Astrocyte of the cerebellum (primary cell): ENCODE results near the gene STX5.

Source experiments
- DNase-seq: peaks from one replicate; pipeline ENCODE4 v3.0.0-alpha.2; 2011; ENCODE audit warnings: low read depth
- H3K4me3 ChIP-seq: 2 replicates; pipeline ENCODE4 v1.5.1; 2011; ENCODE audit warnings: mild to moderate bottlenecking, low read depth, low read length, moderate library complexity
- in situ Hi-C: cut with HindIII; loops from 2 replicates; pipeline ENCODE4 v1.10.0; 2017; ENCODE audit warnings: low sequenced_read_pairs
- TF ChIP-seq, protein P1 (sequence below): IDR thresholded peaks from 2 replicates; pipeline ENCODE4 v1.5.1; 2012; ENCODE audit warnings: low read length, low read depth, moderate library complexity, mild to moderate bottlenecking; ENCODE audit errors: missing control alignments

STX5 gene

DNA sequence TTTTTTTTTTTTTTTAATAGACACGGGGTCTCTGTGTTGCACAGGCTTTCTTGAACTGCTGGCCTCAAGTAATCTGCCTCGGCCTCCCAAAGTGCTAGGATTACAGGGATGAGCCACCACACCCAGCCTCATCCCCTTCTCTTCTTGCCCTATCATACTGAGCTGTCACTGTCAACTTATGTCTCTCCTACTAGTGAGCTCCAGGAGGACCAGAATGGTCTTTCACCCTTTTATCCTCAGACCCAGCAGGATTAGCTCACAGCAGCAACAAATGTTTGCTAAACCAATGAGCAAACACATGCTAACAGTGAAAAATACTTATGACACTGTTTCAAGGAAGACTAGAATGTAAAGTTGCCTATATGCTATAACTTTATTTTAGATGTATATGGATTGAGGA, 20.2 kb downstream of the STX5 start:
- in situ Hi-C loops: no loop called here
- TF ChIP-seq, protein P1, sequence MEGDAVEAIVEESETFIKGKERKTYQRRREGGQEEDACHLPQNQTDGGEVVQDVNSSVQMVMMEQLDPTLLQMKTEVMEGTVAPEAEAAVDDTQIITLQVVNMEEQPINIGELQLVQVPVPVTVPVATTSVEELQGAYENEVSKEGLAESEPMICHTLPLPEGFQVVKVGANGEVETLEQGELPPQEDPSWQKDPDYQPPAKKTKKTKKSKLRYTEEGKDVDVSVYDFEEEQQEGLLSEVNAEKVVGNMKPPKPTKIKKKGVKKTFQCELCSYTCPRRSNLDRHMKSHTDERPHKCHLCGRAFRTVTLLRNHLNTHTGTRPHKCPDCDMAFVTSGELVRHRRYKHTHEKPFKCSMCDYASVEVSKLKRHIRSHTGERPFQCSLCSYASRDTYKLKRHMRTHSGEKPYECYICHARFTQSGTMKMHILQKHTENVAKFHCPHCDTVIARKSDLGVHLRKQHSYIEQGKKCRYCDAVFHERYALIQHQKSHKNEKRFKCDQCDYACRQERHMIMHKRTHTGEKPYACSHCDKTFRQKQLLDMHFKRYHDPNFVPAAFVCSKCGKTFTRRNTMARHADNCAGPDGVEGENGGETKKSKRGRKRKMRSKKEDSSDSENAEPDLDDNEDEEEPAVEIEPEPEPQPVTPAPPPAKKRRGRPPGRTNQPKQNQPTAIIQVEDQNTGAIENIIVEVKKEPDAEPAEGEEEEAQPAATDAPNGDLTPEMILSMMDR: no peak

DNA sequence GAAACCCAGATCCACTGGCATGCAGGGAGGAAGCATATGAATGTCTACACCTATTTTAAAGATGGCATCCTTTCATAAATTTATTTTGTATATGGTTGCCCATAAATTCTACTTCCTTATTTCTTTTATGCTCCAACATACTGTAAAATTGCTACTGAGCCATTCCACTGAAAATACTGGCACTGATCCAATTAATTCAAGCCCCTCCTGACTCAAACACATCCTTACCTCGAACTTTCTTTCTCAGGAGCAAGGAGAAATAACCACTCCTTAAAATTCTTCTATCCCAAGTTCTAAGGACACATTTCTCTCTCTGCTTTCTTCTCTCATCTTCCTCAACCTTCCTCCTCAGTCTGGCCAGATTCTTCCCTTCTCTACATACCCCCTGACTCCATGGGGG, 21.1 kb downstream of the STX5 start:
- in situ Hi-C loops: no loop called here
- DNase-seq: no peak
- TF ChIP-seq, protein P1: no peak
- no peak overlapping the region for H3K4me3 ChIP-seq

More for the DNA sequence above, 20.2 kb downstream of the STX5 start:
- DNase-seq: no peak
- H3K4me3 ChIP-seq: no peak overlapping the region

DNA sequence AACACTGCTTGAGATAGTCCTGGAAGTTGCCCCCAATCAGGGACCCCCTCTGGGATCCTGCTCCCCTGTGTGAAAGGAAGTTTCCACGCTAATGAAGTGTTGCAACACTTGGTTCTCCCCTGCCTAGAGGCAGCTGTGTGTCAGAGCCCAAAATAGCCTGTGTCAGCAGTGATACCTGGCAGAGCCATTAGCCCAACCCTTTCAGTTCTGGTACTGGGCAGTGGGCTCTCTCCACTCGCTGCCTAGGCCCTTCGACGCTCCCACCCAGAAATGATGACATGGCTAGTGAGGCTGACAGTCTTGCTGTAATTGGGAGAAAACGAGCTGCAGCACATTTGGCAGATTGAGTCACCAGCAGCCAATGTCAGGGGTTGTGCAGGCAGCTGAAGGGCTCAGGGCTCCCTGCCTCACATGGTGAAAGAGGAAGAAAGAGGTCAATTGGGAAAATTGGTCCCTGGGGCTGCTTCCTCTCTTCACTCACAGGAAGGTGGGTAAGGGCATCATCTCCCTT, 25.2 kb downstream of the STX5 start:
- in situ Hi-C loops: no loop called here
- peak overlapping the region; percentile 64 for H3K4me3 ChIP-seq
- TF ChIP-seq, protein P1: no peak
- DNase-seq: no peak

DNA sequence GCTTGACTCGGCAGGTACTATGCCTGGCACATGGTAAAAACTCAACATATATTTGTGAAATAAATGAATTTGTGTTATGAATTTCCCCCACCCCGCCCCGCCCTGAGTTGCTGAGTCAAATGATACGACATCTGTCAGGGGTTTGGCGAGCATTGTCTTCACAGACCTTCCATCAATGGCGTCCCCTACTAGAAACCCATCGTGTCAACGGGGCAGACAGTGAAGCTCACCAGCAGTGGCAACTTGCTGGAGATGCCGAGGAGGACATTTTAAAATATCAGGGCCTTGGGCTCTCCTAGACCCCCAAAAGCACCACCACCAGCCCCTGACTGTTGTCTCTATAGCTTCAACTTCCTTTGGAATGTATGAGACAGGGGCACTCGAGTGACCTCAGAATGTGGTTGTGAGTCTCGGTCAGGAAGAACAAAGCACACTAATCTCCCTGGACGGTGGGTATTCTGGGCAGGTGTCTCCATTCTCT, 25.9 kb downstream of the STX5 start:
- TF ChIP-seq, protein P1: no peak
- no peak for DNase-seq
- in situ Hi-C loops: no loop called here
- H3K4me3 ChIP-seq: peak overlapping the region; percentile 64

DNA sequence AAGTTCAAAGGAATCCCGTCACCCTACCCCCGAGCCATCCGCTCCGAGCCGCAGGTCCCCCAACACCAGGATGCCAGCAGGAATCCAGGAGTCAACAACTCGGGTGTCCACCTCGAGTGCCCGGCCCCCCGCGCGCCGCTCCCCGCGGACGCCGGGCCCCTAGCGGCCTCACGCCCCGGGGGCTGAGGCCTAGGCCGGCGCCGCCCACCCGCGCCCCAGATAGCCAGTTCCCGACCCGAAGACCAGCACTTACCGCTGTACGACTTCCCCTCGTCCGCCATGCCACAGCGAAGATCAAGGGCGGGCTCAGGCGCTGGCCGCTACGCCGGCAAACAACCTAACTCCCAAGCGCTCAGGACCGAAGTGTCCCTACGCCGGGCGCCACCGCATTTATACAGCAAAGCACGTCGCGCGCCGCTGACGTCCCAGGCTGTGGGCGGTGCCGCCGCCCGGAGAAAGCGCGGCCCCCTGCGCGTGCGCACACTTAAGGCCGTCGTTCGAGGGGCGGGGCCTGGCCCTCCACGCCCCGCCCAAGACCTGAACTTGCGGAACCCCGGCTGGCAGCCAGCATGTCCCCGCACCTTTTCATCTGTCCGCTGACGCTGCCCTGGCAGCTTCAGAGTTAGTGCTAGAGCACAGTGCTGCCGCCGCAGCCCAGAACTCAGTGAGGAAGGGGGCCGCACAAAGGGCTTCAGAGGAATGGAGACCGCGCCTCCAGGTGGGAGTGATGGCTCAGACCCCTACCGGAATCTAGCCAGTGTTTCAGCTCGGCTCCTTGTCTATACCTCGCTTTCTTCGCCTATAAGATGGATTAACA, 26.6 kb downstream of the STX5 start, which contains the start of gene NXF1:
Gene NXF1, minus strand, starts transcription at position 365 of the 817 bp plus-strand sequence. Its CDS starts 84 bp downstream, at position 281.
- TF ChIP-seq, protein P1: peak; percentile 26
- peak; percentile 83 for DNase-seq
- in situ Hi-C loops: no loop called here
- H3K4me3 ChIP-seq: peak within 1 kb of the TSS; percentile 64

DNA sequence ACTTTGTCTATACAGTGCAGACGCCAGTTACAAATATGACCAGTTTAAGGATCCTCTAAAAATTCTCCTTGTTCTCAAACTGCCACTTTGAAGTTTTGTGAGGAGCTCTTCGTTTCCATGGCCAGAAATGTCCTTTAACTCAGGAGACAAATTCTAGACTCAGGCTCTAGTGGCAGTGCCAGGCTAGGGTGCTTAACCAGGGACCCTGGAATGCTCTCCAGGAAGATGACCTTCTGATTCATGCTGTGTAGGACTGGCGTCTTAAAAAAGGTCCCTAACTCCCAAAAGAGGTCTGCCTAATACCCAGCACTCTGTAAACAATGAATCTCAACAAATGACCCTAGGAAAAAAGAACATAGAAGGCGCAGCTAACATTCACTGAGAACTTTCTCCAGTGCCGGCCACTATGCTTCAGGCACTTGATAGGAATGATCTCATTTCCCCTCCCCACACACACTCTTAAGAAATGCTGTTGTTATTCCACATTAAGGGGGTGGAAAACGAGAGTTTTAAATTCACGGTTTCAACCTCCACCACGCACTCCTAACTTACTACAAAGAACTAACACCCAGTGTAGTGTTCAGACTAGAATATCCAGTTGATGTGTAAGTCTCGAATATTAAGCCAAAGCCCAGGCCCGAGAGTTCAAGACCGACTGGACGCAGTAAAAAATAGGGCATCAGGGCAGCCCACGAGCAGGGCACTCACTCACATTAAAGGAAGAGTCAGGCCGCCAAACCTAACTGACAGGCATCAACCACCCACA, 27.4 kb downstream of the STX5 start:
- no peak for DNase-seq
- peak overlapping the region; percentile 64 for H3K4me3 ChIP-seq
- in situ Hi-C loops: no loop called here
- TF ChIP-seq, protein P1: no peak
